Hepatocyte (in vitro differentiated cells): ENCODE data around the gene MYO3B. TPM values are rescaled to one million over a fixed set of nuclear protein-coding genes. Genes with fewer than 3 reads are reported as not detected.

Source experiments
- DNase-seq: peaks from one replicate; pipeline ENCODE4 v3.0.0-alpha.2; 2016; ENCODE audit warnings: low spot score
- H2AFZ ChIP-seq: fragments of 200-600 bp; sonication (generic); 2 replicates; pipeline ENCODE4 v1.6.0; 2016; ENCODE audit warnings: antibody characterized with exemption, mild to moderate bottlenecking
- H3K27ac ChIP-seq: fragments of 200-600 bp; sonication (generic); 2 replicates; pipeline ENCODE4 v1.5.1; 2016; ENCODE audit warnings: mild to moderate bottlenecking
- H3K27me3 ChIP-seq: fragments of 200-600 bp; sonication (generic); 2 replicates; pipeline ENCODE4 v1.6.1; 2016
- H3K36me3 ChIP-seq: fragments of 200-600 bp; sonication (generic); replicated peaks from 2 replicates; pipeline ENCODE4 v1.5.1; 2016; ENCODE audit warnings: low read depth; ENCODE audit not compliant: insufficient read depth
- H3K4me1 ChIP-seq: fragments of 200-600 bp; sonication (generic); 2 replicates; pipeline ENCODE4 v1.5.1; 2016; ENCODE audit warnings: mild to moderate bottlenecking, moderate library complexity; ENCODE audit not compliant: insufficient read depth
- H3K4me2 ChIP-seq: fragments of 200-600 bp; sonication (generic); 2 replicates; pipeline ENCODE4 v1.6.0; 2016
- H3K4me3 ChIP-seq: fragments of 200-600 bp; sonication (generic); 2 replicates; pipeline ENCODE4 v1.5.1; 2016; ENCODE audit warnings: mild to moderate bottlenecking
- H3K79me2 ChIP-seq: fragments of 200-600 bp; sonication (generic); 2 replicates; pipeline ENCODE4 v1.6.0; 2017; ENCODE audit warnings: mild to moderate bottlenecking
- H3K9me2 ChIP-seq: fragments of 200-600 bp; sonication (generic); replicated peaks from 2 replicates; pipeline ENCODE4 v1.6.0; 2017; ENCODE audit warnings: mild to moderate bottlenecking; ENCODE audit not compliant: insufficient read depth
- H3K9me3 ChIP-seq: fragments of 200-600 bp; sonication (generic); 2 replicates; pipeline ENCODE4 v1.5.1; 2016; ENCODE audit warnings: low read depth, mild to moderate bottlenecking
- H4K20me1 ChIP-seq: fragments of 200-600 bp; sonication (generic); 2 replicates; pipeline ENCODE4 v1.6.0; 2016; ENCODE audit warnings: mild to moderate bottlenecking; ENCODE audit not compliant: insufficient read depth, poor library complexity, severe bottlenecking
- CTCF ChIP-seq: fragments of 200-600 bp; sonication (generic); IDR thresholded peaks from 2 replicates; pipeline ENCODE4 v1.5.1; 2016; ENCODE audit warnings: antibody characterized with exemption, mild to moderate bottlenecking; ENCODE audit not compliant: poor library complexity
- EZH2 ChIP-seq: fragments of 200-600 bp; sonication (generic); IDR thresholded peaks from 2 replicates; pipeline ENCODE4 v1.6.1; 2016; ENCODE audit warnings: antibody characterized with exemption, mild to moderate bottlenecking, borderline replicate concordance
- EZH2phosphoT487 ChIP-seq: fragments of 200-600 bp; sonication (generic); IDR thresholded peaks from one replicate; pipeline ENCODE4 v1.6.1; 2018; ENCODE audit warnings: antibody characterized with exemption, mild to moderate bottlenecking, low read depth, moderate library complexity; ENCODE audit not compliant: unreplicated experiment, severe bottlenecking
- WGBS: methylation state at CpG from one replicate; pipeline ENCODE4 v1.1.6; 2016; ENCODE audit warnings: low lambda C conversion rate; ENCODE audit errors: missing lambda C conversion rate; 5-methylcytosine and 5-hydroxymethylcytosine counted together
- polyA plus RNA-seq: library from polyadenylated mRNA; unstranded; fragments of >200 nt; fragmentation: Nextera tagmentation; extraction: Ambion mirVana; gene quantifications from 2 replicates; pipeline ENCODE4 v1.2.1, GENCODE V29; 2016
- total RNA-seq: library from RNA; depleted of rRNA; stranded (reverse); fragments of >200 nt; gene quantifications from 2 replicates; pipeline ENCODE4 v1.2.3, GENCODE V29; 2014

The MYO3B gene
- total and polyA plus RNA-seq, 2 experiments from 2014 or later, result 0.63 to 1.1 TPM

GRCh38 chr2:170264522-170264860 is 86.5 kb downstream of the MYO3B start:
- Histone ChIP-seq H4K20me1 (no peaks in the 10 kb centered on the region), H3K4me3 (no peak overlapping the region), H3K4me1 (no peaks in the 10 kb centered on the region), H3K27me3 (no peaks in the 10 kb centered on the region), H3K36me3 (no peaks in the 10 kb centered on the region), H3K9me2 (no peaks in the 10 kb centered on the region), H3K79me2 (no peaks in the 10 kb centered on the region), H3K4me2 (no peak overlapping the region), H3K9me3 (no peaks in the 10 kb centered on the region), H2AFZ (no peak overlapping the region), H3K27ac (no peak overlapping the region)
- WGBS, result 89% methylated on average over 2 of the region's 2 CpGs
- TF ChIP-seq EZH2phosphoT487 (no peak), CTCF (no peak), EZH2 (no peak)
- DNase-seq, result no peak

- Histone ChIP-seq H3K9me2 (no peaks in the 10 kb centered on the region), H2AFZ (no peak overlapping the region), H3K4me1 (no peaks in the 10 kb centered on the region), H3K4me3 (no peak overlapping the region), H3K27ac (no peak overlapping the region), H3K9me3 (no peaks in the 10 kb centered on the region), H4K20me1 (no peaks in the 10 kb centered on the region), H3K36me3 (no peaks in the 10 kb centered on the region), H3K27me3 (no peaks in the 10 kb centered on the region), H3K79me2 (no peaks in the 10 kb centered on the region), H3K4me2 (no peak overlapping the region)
- TF ChIP-seq EZH2 (no peak), CTCF (no peak), EZH2phosphoT487 (no peak)
- no peak for DNase-seq
Observed at GRCh38 chr2:170264865-170265264, 86.9 kb downstream of the MYO3B start.

- Histone ChIP-seq H3K4me1 (no peaks in the 10 kb centered on the region), H3K36me3 (no peaks in the 10 kb centered on the region), H4K20me1 (no peaks in the 10 kb centered on the region), H3K4me3 (no peak overlapping the region), H3K4me2 (no peak overlapping the region), H3K9me3 (no peaks in the 10 kb centered on the region), H3K27ac (no peak overlapping the region), H3K79me2 (no peaks in the 10 kb centered on the region), H2AFZ (no peak overlapping the region), H3K27me3 (no peaks in the 10 kb centered on the region), H3K9me2 (no peaks in the 10 kb centered on the region)
- TF ChIP-seq EZH2phosphoT487 (no peak), EZH2 (no peak), CTCF (no peak)
- no peak for DNase-seq
Observed at GRCh38 chr2:170265321-170265720, 87.4 kb downstream of the MYO3B start.

- WGBS, result 68% methylated on average over 1 of the region's 1 CpG
- H3K27ac ChIP-seq, result no peak overlapping the region
- TF ChIP-seq EZH2phosphoT487, result no peak
- TF ChIP-seq EZH2, result no peak
- no peak for TF ChIP-seq CTCF
Observed at GRCh38 chr2:170266358-170266757, 88.4 kb downstream of the MYO3B start.

More at GRCh38 chr2:170266358-170266757, 88.4 kb downstream of the MYO3B start:
- Histone ChIP-seq H3K9me3 (no peaks in the 10 kb centered on the region), H3K79me2 (no peaks in the 10 kb centered on the region), H3K4me1 (no peaks in the 10 kb centered on the region), H3K27me3 (no peaks in the 10 kb centered on the region), H3K4me3 (no peak overlapping the region), H3K4me2 (no peak overlapping the region), H4K20me1 (no peaks in the 10 kb centered on the region), H3K9me2 (no peaks in the 10 kb centered on the region), H3K36me3 (no peaks in the 10 kb centered on the region), H2AFZ (no peak overlapping the region)
- no peak for DNase-seq
